Measurements from ENCODE around the gene TRIOBP. TPM values are rescaled to one million over a fixed set of nuclear protein-coding genes. Genes with fewer than 3 reads are reported as not detected.
A peak's percentile ranks its signal among the peaks of the same experiment; 100 is the strongest.

The TRIOBP gene
- total and polyA plus RNA-seq, 2 of the 13 experiments (the other 11 are each of a cell fraction or from before 2014, with no cell fraction given), result 6.1 to 15.4 TPM

- TF ChIP-seq ZNF407 (CRISPR knock-in tag; IDR thresholded peaks at IDR 0.05; ENCODE audit: not compliant biosample characterization) (no peak), SNAPC4 (CRISPR knock-in tag; IDR thresholded peaks at IDR 0.05) (0 out of 2 replicates have a peak, but pooled peaks have one; percentile 27), ZNF773 (CRISPR knock-in tag; IDR thresholded peaks at IDR 0.05; ENCODE audit: borderline replicate concordance) (no peak), RORA (CRISPR knock-in tag; IDR thresholded peaks at IDR 0.05) (no peak), CENPX (CRISPR knock-in tag; IDR thresholded peaks at IDR 0.05) (no peak), FOXP4 (CRISPR knock-in tag; IDR thresholded peaks at IDR 0.05) (peak; percentile 89), ZNF788 (CRISPR knock-in tag; IDR thresholded peaks at IDR 0.05; ENCODE audit: borderline replicate concordance) (no peak; the same call in 1 of the 2 replicates), ZNF256 (CRISPR knock-in tag; conservative IDR thresholded peaks at IDR 0.05) (no peak), GFI1 (CRISPR knock-in tag; IDR thresholded peaks at IDR 0.05; ENCODE audit: borderline replicate concordance) (peak; percentile 71; the same call in 1 of the 2 replicates), ZNF703 (CRISPR knock-in tag; IDR thresholded peaks at IDR 0.05; ENCODE audit: borderline replicate concordance) (no peak), ZNF775 (CRISPR knock-in tag; IDR thresholded peaks at IDR 0.05; ENCODE audit: borderline replicate concordance) (no peak), ZNF562 (CRISPR knock-in tag; IDR thresholded peaks at IDR 0.05; ENCODE audit: borderline replicate concordance) (no peak), KLF16 (CRISPR knock-in tag; IDR thresholded peaks at IDR 0.05) (peak in 1 of 2 experiments; percentile 88; a peak in 2 of 4 replicates)
Observed at GRCh38 chr22:37731804-37732471, 35.1 kb downstream of the TRIOBP start (continued).
